HG03060 (cell line): ENCODE data around the gene OSBPL9.
"Not testable (repeated sequence)": the region's sequence is repeated elsewhere in the genome, so short reads cannot be mapped to it uniquely, and the experiment has no call there.

ENCODE experiments used
- ATAC-seq: cut with Tn5 transposase; IDR thresholded peaks from one replicate; pipeline ENCODE4 v1.9.1; 2021; ENCODE audit warnings: low read depth, moderate number of reproducible peaks; ENCODE audit not compliant: unreplicated experiment

Gene OSBPL9

DNA sequence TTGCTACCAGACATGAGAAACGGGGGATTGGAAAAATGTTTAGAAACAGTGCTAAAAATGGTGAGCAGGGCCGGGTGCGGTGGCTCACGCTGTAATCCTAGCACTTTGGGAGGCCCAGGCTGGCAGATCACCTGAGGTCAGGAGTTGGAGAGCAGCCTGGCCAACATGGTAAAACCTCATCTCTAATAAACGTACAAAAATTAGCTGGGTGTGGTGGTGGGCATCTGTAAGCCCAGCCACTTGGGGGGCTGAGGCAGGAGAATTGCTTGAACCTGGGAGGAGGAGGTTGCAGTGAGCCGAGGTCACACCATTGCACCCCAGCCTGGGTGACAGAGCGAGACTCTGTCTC, 116.5 kb downstream of the OSBPL9 start:
- ATAC-seq: not testable (repeated sequence)

- no peak for ATAC-seq
These were observed 117.1 kb downstream of the OSBPL9 start for GRCh38 chr1:51733793-51734522.

DNA sequence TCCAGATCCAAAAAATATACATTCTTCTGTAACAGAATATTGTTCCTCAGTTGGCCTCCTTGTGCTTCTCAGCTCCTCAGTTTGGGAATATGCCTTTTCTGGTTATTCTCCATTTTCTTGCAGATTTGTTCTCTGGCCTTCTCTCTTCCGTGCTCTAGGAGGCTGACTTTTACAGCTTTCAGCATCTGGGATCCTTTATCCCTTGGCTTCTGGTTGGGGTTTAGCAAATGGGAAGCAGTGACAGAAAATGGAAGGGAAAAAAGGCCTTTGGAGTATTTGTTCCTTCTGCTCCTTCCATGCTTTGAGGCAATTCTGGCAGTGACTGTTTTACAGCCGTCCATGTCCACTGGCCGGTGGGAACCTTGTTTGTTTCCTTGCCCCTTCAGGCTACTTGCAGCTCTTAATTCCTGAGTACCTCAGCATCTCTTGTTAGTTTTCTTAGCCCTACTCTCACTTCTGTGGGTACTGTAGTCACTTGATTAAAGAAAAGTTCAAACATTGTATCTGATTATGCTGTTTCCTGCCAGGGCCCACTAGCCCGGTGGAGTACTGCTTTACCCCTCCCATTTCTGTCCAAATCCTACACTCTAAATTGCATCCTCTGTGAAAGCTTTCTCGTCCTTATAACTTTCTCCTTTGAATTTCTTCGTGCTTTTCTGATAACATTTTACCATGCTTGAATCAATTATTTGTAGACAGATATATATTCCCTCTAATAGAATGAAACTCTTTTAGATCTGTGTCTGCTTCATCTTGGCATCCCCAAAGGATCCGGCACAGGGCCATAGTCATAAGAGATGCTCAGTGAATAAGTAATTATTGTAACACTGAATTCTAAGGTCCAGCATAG, 118.2 kb downstream of the OSBPL9 start:
- no peak for ATAC-seq

DNA sequence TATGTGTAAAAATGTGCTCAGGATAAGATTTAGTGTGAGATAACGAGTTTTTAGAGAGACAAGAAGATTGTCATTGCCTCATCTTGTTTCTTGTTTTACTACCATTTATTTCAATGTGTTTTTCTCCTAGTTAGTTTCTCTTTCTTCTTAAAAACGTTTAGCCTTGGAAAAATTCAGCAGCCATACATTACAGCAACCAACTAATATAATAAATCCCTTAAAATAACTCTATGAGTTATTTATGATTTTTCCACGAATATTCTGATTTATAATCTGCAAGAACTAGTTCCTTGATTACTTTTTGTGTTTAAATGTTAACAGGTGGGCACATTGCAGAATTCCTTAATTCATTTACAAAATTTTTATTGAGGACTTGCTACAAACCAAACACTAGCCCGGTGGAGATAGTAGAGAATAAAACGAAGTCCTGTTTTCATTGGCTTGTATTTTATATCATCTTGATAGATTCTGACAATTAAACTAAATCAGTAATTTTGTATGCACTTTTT, 118.9 kb downstream of the OSBPL9 start:
- no peak for ATAC-seq

- ATAC-seq: no peak
These were observed 119.8 kb downstream of the OSBPL9 start for GRCh38 chr1:51736702-51737101.

DNA sequence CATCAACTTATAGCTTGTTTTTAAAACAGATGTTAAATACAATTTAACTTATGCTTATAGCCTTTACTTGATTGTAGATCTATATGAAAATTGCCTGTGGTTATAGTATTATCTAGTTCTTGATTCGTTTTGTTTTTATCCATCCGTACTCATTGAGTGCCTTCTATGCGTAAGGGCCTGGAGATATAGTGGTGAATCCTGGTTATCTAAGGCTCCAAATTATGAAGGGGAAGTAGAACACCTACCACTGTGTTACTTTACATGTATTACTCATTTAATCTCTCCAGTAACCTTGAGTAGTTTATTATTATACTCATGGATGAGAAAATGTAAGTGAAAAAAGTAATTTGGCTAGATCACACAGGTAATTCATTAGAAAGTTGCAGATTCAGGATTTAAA, 121.8 kb downstream of the OSBPL9 start:
- ATAC-seq: no peak

GRCh38 chr1:51740652-51741051, 123.8 kb downstream of the OSBPL9 start:
- ATAC-seq: no peak

DNA sequence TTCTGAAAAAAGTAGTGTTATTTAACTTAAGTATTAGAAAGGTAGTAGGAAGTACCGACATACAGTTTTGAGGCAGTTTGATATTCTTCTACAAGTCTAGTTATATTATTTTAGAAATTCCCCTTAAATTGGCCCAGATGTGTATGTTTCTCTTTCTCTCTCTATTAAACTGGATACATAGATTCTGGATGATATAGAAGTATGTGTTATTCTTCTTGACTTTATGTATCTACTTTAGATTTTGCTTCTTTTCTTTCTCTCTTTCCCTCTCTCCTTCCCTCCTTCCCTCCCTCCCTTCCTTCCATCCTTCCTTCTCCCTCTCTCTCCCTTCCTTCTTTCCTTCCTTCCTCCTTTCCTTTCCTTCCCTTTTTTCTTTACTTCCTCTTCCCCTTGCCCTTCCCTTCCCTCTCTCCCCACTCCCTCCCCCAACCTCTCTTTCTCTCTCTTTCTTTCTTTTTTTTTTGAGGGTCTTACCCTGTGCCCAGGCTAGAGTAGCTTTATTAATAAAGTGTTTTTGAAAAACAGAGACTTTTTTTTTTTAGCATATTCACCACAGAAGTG, 124.3 kb downstream of the OSBPL9 start:
- no peak for ATAC-seq

DNA sequence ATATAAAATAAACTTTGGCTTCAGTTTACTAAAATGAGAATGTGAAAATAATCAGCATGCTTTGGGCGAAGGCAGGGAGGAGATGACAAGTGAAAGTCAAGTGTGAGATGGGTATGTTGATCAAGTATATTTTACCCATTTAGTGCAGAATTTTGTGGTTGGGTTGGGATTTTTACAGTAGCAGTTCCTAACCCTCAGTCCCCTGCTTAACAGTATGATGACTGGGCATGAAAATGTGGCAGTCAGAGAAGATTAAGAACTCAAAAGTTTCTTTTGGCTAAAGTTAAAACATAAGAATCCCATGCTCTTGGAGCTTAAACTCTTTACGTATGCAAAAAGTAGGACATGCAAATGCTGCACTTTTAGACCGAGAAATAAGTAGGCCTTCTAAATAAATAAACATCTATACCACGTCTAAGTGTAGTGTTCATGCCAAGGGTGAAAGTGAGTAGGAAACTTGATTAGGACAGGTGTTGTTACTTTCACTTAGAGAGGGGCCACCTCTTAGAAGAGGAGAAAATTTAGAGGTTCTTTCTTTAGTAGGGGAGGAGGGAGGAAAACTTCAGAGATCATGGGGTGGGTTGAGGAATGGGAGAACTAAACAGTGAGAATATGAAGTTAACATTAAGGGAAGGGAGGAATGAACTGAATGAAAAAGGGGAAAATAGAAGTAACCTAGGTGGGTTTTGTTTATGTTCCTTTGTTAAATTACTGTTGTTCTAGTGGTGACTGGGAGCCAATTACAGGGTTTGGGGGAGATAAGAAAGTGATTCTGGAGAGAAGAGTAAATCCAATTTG, 127.8 kb downstream of the OSBPL9 start:
- ATAC-seq: no peak

GRCh38 chr1:51745304-51745570, 128.3 kb downstream of the OSBPL9 start:
- no peak for ATAC-seq

- no peak for ATAC-seq
These were observed 132.3 kb downstream of the OSBPL9 start for GRCh38 chr1:51749151-51749550.

DNA sequence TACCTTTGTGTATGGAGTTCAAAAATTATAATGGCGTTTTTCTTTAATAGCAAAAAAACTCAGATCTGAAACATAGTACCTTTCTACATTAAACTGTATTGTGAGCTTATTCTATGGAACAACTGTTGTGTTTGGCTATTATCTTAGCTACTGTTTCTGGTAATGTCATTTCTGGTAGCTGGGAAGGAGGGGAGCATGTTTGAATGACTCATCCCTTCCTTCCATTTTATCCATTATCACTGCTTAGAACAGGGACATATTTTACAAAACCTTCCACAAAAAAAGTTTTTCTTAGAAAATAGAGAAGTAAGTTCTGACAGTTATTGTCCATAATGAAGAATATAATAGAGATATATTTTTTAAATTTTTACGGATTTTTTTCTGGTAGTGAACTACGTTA, 133.3 kb downstream of the OSBPL9 start:
- no peak for ATAC-seq

GRCh38 chr1:51750729-51751128, 133.8 kb downstream of the OSBPL9 start:
- ATAC-seq: no peak

- no peak for ATAC-seq
These were observed 135.4 kb downstream of the OSBPL9 start for GRCh38 chr1:51752073-51752948.

GRCh38 chr1:51753969-51754368, 137.1 kb downstream of the OSBPL9 start:
- ATAC-seq: no peak

GRCh38 chr1:51754666-51755065, 137.8 kb downstream of the OSBPL9 start:
- no peak for ATAC-seq

DNA sequence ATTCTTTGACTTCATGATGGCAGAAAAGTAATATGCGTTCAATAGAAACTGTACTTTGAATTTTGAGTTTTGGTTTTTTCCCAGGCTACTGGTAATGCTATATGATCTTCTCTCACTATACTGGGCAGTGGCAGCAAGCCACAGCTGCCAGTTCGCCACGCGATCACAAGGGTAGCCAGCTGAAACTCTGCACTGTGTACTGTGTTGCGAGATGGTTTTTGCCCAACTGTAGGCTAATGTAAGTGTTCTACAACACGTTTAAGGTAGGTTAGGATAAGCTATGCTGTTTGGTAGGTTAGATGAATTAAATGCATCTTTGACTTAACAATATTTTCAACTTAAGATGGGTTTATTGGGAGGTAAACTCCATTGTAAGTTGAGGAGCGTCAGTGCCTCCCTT, 138.5 kb downstream of the OSBPL9 start:
- no peak for ATAC-seq

GRCh38 chr1:51756290-51756689, 139.4 kb downstream of the OSBPL9 start:
- no peak for ATAC-seq

DNA sequence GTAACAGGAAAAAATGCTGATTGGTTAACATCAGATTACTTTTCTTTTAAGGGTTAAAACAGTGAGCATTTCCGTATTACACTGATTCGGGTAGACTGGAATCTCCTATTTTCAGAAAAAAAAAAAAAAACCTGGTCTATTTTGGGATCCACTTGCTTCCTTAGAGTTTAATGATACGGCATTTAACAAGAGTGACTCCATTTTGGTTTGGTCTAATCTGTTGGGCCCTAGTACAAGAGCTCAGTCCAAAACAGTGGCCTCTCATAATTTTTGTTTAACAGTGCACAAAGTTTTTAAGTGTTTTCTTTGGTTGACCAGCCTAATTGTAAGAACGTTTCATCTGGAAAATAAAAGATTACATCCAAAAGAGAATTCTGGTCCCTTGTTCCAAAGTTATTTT, 141.4 kb downstream of the OSBPL9 start:
- ATAC-seq: no peak

DNA sequence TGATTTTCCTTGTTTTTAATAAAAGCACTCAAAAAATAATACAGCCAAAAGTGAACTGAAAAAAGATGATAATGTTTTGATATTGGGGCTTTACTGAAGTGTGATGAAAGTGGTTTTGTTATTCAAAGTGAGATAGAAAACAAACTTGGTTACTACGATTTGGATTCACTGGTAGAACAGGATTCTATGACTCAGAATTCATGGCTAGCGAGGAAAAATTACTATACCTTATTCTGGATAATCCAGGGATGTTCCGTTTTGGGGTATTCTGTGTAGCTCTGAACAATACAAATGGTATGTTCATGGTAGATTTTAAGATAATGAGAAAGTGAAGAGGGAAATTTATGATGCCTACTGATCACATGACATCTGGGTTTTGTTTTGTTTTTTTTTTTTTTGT, 144.0 kb downstream of the OSBPL9 start:
- no peak for ATAC-seq
